ENCODE data around the gene LBH.

LBH gene

GRCh38 chr2:30235859-30236535 lies 4.7 kb downstream of the LBH start:
- H3K4me1 Mint-ChIP-seq: peaks cover 78% of the 10 kb centered on the region
- peaks cover 63% of the 10 kb centered on the region for H3K36me3 Mint-ChIP-seq (ENCODE audit: low read depth)
- no peaks in the 10 kb centered on the region for H3K9me3 Mint-ChIP-seq
- H3K27me3 Mint-ChIP-seq: no peaks in the 10 kb centered on the region
- peak overlapping the region; percentile 88 for H3K4me3 Mint-ChIP-seq
- peak overlapping the region; percentile 96 for H3K27ac Mint-ChIP-seq
- DNase-seq: peak; percentile 63
- peak; percentile 6 for ATAC-seq

GRCh38 chr2:30236591-30237238 lies 5.4 kb downstream of the LBH start:
- peak overlapping the region; percentile 88 for H3K4me3 Mint-ChIP-seq
- peak overlapping the region; percentile 96 for H3K27ac Mint-ChIP-seq
- H3K4me1 Mint-ChIP-seq: peaks cover 84% of the 10 kb centered on the region
- peaks cover 66% of the 10 kb centered on the region for H3K36me3 Mint-ChIP-seq (ENCODE audit: low read depth)
- no peak for ATAC-seq
- no peaks in the 10 kb centered on the region for H3K27me3 Mint-ChIP-seq
- no peak for DNase-seq
- H3K9me3 Mint-ChIP-seq: no peaks in the 10 kb centered on the region

- DNase-seq (peak; percentile 42), ATAC-seq (peak; percentile 2)
- H3K4me1 Mint-ChIP-seq: peaks cover 88% of the 10 kb centered on the region
- no peaks in the 10 kb centered on the region for H3K27me3 Mint-ChIP-seq
- no peaks in the 10 kb centered on the region for H3K9me3 Mint-ChIP-seq
- peak overlapping the region; percentile 96 for H3K27ac Mint-ChIP-seq
- peaks cover 69% of the 10 kb centered on the region for H3K36me3 Mint-ChIP-seq (ENCODE audit: low read depth)
- H3K4me3 Mint-ChIP-seq: peak overlapping the region; percentile 88
Measured at GRCh38 chr2:30237239-30237965, 6.1 kb downstream of the LBH start.

GRCh38 chr2:30237966-30238800 lies 6.8 kb downstream of the LBH start:
- ATAC-seq: no peak
- no peaks in the 10 kb centered on the region for H3K9me3 Mint-ChIP-seq
- peaks cover 96% of the 10 kb centered on the region for H3K4me1 Mint-ChIP-seq
- peak overlapping the region; percentile 96 for H3K27ac Mint-ChIP-seq
- peak overlapping the region; percentile 88 for H3K4me3 Mint-ChIP-seq
- peaks cover 76% of the 10 kb centered on the region for H3K36me3 Mint-ChIP-seq (ENCODE audit: low read depth)
- no peaks in the 10 kb centered on the region for H3K27me3 Mint-ChIP-seq
- DNase-seq: no peak

- Mint-ChIP-seq H3K4me3 (peak overlapping the region; percentile 88), H3K4me1 (peaks cover 96% of the 10 kb centered on the region), H3K27me3 (no peaks in the 10 kb centered on the region), H3K27ac (peak overlapping the region; percentile 96), H3K9me3 (no peaks in the 10 kb centered on the region), H3K36me3 (ENCODE audit: low read depth) (peaks cover 78% of the 10 kb centered on the region)
- peak; percentile 83 for DNase-seq
- ATAC-seq: peak; percentile 13
Measured at GRCh38 chr2:30239308-30239985, 8.1 kb downstream of the LBH start.

GRCh38 chr2:30239986-30240752 lies 8.8 kb downstream of the LBH start:
- no peaks in the 10 kb centered on the region for H3K9me3 Mint-ChIP-seq
- H3K36me3 Mint-ChIP-seq (ENCODE audit: low read depth): peaks cover 73% of the 10 kb centered on the region
- ATAC-seq: no peak
- H3K4me3 Mint-ChIP-seq: peak overlapping the region; percentile 88
- peak overlapping the region; percentile 96 for H3K27ac Mint-ChIP-seq
- H3K27me3 Mint-ChIP-seq: no peaks in the 10 kb centered on the region
- H3K4me1 Mint-ChIP-seq: peaks cover 93% of the 10 kb centered on the region
- DNase-seq: no peak

GRCh38 chr2:30243231-30243630 lies 11.9 kb downstream of the LBH start:
- peak overlapping the region; percentile 57 for H3K27ac Mint-ChIP-seq
- H3K4me1 Mint-ChIP-seq: peaks cover 93% of the 10 kb centered on the region
- no peaks in the 10 kb centered on the region for H3K9me3 Mint-ChIP-seq
- no peak for DNase-seq
- peaks cover 70% of the 10 kb centered on the region for H3K36me3 Mint-ChIP-seq (ENCODE audit: low read depth)
- peak overlapping the region; percentile 1 for H3K4me3 Mint-ChIP-seq
- no peak for ATAC-seq
- H3K27me3 Mint-ChIP-seq: no peaks in the 10 kb centered on the region

- Mint-ChIP-seq H3K36me3 (ENCODE audit: low read depth) (peaks cover 63% of the 10 kb centered on the region), H3K27me3 (no peaks in the 10 kb centered on the region), H3K4me1 (peaks cover 93% of the 10 kb centered on the region), H3K4me3 (no peak overlapping the region), H3K27ac (peak overlapping the region; percentile 64), H3K9me3 (no peaks in the 10 kb centered on the region)
- DNase-seq (no peak), ATAC-seq (no peak)
Measured at GRCh38 chr2:30245364-30245763, 14.0 kb downstream of the LBH start.

GRCh38 chr2:30248791-30249190 lies 17.5 kb downstream of the LBH start:
- no peak overlapping the region for H3K4me3 Mint-ChIP-seq
- peaks cover 8% of the 10 kb centered on the region for H3K9me3 Mint-ChIP-seq
- peaks cover 95% of the 10 kb centered on the region for H3K4me1 Mint-ChIP-seq
- H3K36me3 Mint-ChIP-seq (ENCODE audit: low read depth): peaks cover 66% of the 10 kb centered on the region
- ATAC-seq (no peak), DNase-seq (no peak)
- H3K27me3 Mint-ChIP-seq: peaks cover 3% of the 10 kb centered on the region
- H3K27ac Mint-ChIP-seq: no peak overlapping the region

GRCh38 chr2:30249354-30249753 lies 18.0 kb downstream of the LBH start:
- DNase-seq (no peak), ATAC-seq (no peak)
- H3K36me3 Mint-ChIP-seq (ENCODE audit: low read depth): peaks cover 64% of the 10 kb centered on the region
- peaks cover 3% of the 10 kb centered on the region for H3K27me3 Mint-ChIP-seq
- H3K27ac Mint-ChIP-seq: peak overlapping the region; percentile 79
- H3K4me1 Mint-ChIP-seq: peaks cover 95% of the 10 kb centered on the region
- no peak overlapping the region for H3K4me3 Mint-ChIP-seq
- peaks cover 8% of the 10 kb centered on the region for H3K9me3 Mint-ChIP-seq

- Mint-ChIP-seq H3K4me3 (no peak overlapping the region), H3K36me3 (ENCODE audit: low read depth) (peaks cover 61% of the 10 kb centered on the region), H3K27ac (peak overlapping the region; percentile 35), H3K4me1 (peaks cover 96% of the 10 kb centered on the region), H3K9me3 (peaks cover 8% of the 10 kb centered on the region), H3K27me3 (peaks cover 3% of the 10 kb centered on the region)
- DNase-seq (no peak), ATAC-seq (no peak)
Measured at GRCh38 chr2:30250421-30250820, 19.1 kb downstream of the LBH start.

GRCh38 chr2:30252723-30253701 lies 21.7 kb downstream of the LBH start:
- Mint-ChIP-seq H3K4me1 (peaks cover 96% of the 10 kb centered on the region), H3K36me3 (ENCODE audit: low read depth) (peaks cover 66% of the 10 kb centered on the region), H3K4me3 (peak overlapping the region; percentile 67), H3K27me3 (peaks cover 3% of the 10 kb centered on the region), H3K27ac (peak overlapping the region; percentile 97), H3K9me3 (peaks cover 8% of the 10 kb centered on the region)
- ATAC-seq (peak; percentile 80), DNase-seq (peak; percentile 71)
